K562 (cell line): ENCODE measurements around the gene SPEG. TPM values are rescaled to one million over a fixed set of nuclear protein-coding genes. Genes with fewer than 3 reads are reported as not detected.

Experiments
- ARID3A ChIP-seq: IDR thresholded peaks from 2 replicates; pipeline ENCODE4 v1.6.1; 2012; ENCODE audit warnings: low read depth, low read length, improper control_type of control experiment, borderline replicate concordance
- ATF6 ChIP-seq: sonication (generic); formaldehyde crosslinking; IDR thresholded peaks from 2 replicates; pipeline ENCODE4 v1.4.0; 2020; ENCODE audit warnings: mild to moderate bottlenecking, missing genetic modification reagents
- FOXP1 ChIP-seq: sonication (generic); formaldehyde crosslinking; IDR thresholded peaks from 2 replicates; pipeline ENCODE4 v1.8.0; 2022; ENCODE audit warnings: mild to moderate bottlenecking, missing genetic modification reagents
- KDM5B ChIP-seq: fragments of 200-600 bp; sonication (generic); IDR thresholded peaks from 2 replicates; pipeline ENCODE4 v1.6.1; 2012; ENCODE audit warnings: low read depth, mild to moderate bottlenecking, moderate library complexity, low read length, control low read depth, inconsistent platforms; ENCODE audit not compliant: insufficient replicate concordance
- L3MBTL2 ChIP-seq: fragments of 450-650 bp; IDR thresholded peaks from 2 replicates; pipeline ENCODE4 v1.6.1; 2016; ENCODE audit warnings: mild to moderate bottlenecking, moderate library complexity
- MYC ChIP-seq, 2 experiments: fragments of 250-450 bp in 1 of 2; sonication (Bioruptor Pico) in 1 of 2; IDR thresholded peaks; 2 replicates each; pipeline versions ENCODE4 v1.5.1 to v1.6.1; 2012 to 2021; ENCODE audit warnings: low read depth in 2 of 2, borderline replicate concordance in 1 of 2, improper control_type of control experiment in 1 of 2, low read length in 1 of 2, mild to moderate bottlenecking in 1 of 2, moderate library complexity in 1 of 2
- NR4A1 ChIP-seq, 2 experiments: fragments of 250-450 bp in 1 of 2; fragments of 450-650 bp in 1 of 2; sonication (Bioruptor Pico) in 1 of 2; IDR thresholded peaks; 2 replicates each; pipeline versions ENCODE4 v1.4.0 to v1.6.1; 2016 to 2020; ENCODE audit warnings: mild to moderate bottlenecking in 2 of 2, missing compliant biosample characterization in 1 of 2, missing genetic modification characterization in 1 of 2, moderate library complexity in 1 of 2
- PHTF2 ChIP-seq: fragments of 250-450 bp; sonication (Bioruptor Pico); IDR thresholded peaks from 2 replicates; pipeline ENCODE4 v1.5.0; 2021; ENCODE audit warnings: mild to moderate bottlenecking
- SUPT5H ChIP-seq: fragments of 450-650 bp; IDR thresholded peaks from 2 replicates; pipeline ENCODE4 v1.6.1; 2016
- TAF1 ChIP-seq: IDR thresholded peaks from 2 replicates; pipeline ENCODE4 v1.6.1; 2011; ENCODE audit warnings: mild to moderate bottlenecking, low read length, moderate library complexity; ENCODE audit not compliant: insufficient read depth, control insufficient read depth, severe bottlenecking; ENCODE audit errors: extremely low read depth
- TEAD4 ChIP-seq, 2 experiments: sonication (generic) in 1 of 2; formaldehyde crosslinking in 1 of 2; IDR thresholded peaks; 2 replicates each; pipeline versions ENCODE4 v1.6.1 to v1.8.0; 2012 to 2022; ENCODE audit warnings: borderline replicate concordance in 1 of 2, inconsistent platforms in 1 of 2, low read length in 1 of 2, mild to moderate bottlenecking in 1 of 2, missing genetic modification reagents in 1 of 2
- ZBTB2 ChIP-seq: fragments of 450-650 bp; IDR thresholded peaks from 2 replicates; pipeline ENCODE4 v1.6.1; 2016; ENCODE audit warnings: antibody characterized with exemption
- ZFX ChIP-seq: sonication (generic); formaldehyde crosslinking; IDR thresholded peaks from 2 replicates; pipeline ENCODE4 v1.8.0; 2022; ENCODE audit warnings: mild to moderate bottlenecking, missing genetic modification reagents, moderate library complexity
- ZNF24 ChIP-seq: fragments of 450-650 bp; IDR thresholded peaks from 2 replicates; pipeline ENCODE4 v1.6.1; 2016
- ZNF277 ChIP-seq: fragments of 250-450 bp; sonication (Bioruptor Pico); IDR thresholded peaks from 2 replicates; pipeline ENCODE4 v1.8.0; 2022; ENCODE audit warnings: inconsistent platforms, mild to moderate bottlenecking, moderate library complexity, borderline replicate concordance
- ZNF639 ChIP-seq, 2 experiments: fragments of 200-800 bp in 1 of 2; sonication (Bioruptor generic) in 1 of 2; sonication (generic) in 1 of 2; formaldehyde crosslinking in 1 of 2; IDR thresholded peaks in 1 of 2; conservative IDR thresholded peaks in 1 of 2; 2 replicates each; pipeline versions ENCODE4 v1.5.0 to v1.6.1; 2016 to 2020; ENCODE audit warnings: missing compliant biosample characterization in 1 of 2, missing genetic modification characterization in 1 of 2, missing genetic modification reagents in 1 of 2
- polyA plus RNA-seq, 8 experiments: library from polyadenylated mRNA; depleted of rRNA in 4 of 8; stranded (reverse) in 5 of 8; unstranded in 3 of 8; fragments of >200 nt; fragmentation: Nextera tagmentation in 2 of 8; fragmentation: Illumina TruSeq in 1 of 8; extraction: Ambion mirVana in 2 of 8; extraction: Trizol in 1 of 8; gene quantifications; 2 replicates each; pipeline versions ENCODE4 v1.2.1 to v1.2.3, GENCODE V29; 2011 to 2014; ENCODE audit warnings: inconsistent platforms in 1 of 8, missing spikeins in 1 of 8
- total RNA-seq, 7 experiments: library from RNA; depleted of rRNA in 6 of 7; stranded (reverse); fragments of >200 nt in 6 of 7; fragmentation: Illumina TruSeq in 2 of 7; extraction: Trizol in 2 of 7; gene quantifications; 2 replicates each; pipeline versions ENCODE4 v1.2.1 to v1.2.3, GENCODE V29; 2011 to 2021; ENCODE audit warnings: low replicate concordance in 1 of 7

Gene SPEG
- total and polyA plus RNA-seq, 9 of the 15 experiments (the other 6 are each of a cell fraction or from before 2014, with no cell fraction given), result 0.49 to 8.7 (median 3.0) TPM

GRCh38 chr2:219497495-219498279 is 63.0 kb downstream of the SPEG start (continued):
- TF ChIP-seq ZBTB2 (peak; percentile 49; the same call in 1 of the 2 replicates), TEAD4 (IDR thresholded peaks at IDR 0.05; ENCODE audit: low read length) (no peak), TEAD4 (CRISPR knock-in tag; IDR thresholded peaks at IDR 0.05; ENCODE audit: borderline replicate concordance) (no peak), ZNF277 (CRISPR knock-in tag) (no peak), ZNF24 (no peak), ZFX (CRISPR knock-in tag) (peak; percentile 60), KDM5B (peak; percentile 53), NR4A1 (CRISPR knock-in tag; IDR thresholded peaks at IDR 0.05) (no peak), NR4A1 (tag; IDR thresholded peaks at IDR 0.05) (0 out of 2 replicates have a peak, but pooled peaks have one; percentile 23), ZNF639 (CRISPR knock-in tag; conservative IDR thresholded peaks at IDR 0.05 in 1 of 2, IDR thresholded peaks at IDR 0.05 in 1 of 2) (peak in 1 of 2 experiments; percentile 39; a peak in 1 of 4 replicates), MYC (IDR thresholded peaks at IDR 0.05; ENCODE audit: low read depth, low read length) (0 out of 2 replicates have a peak, but pooled peaks have one; percentile 15), MYC (CRISPR knock-in tag; IDR thresholded peaks at IDR 0.05; ENCODE audit: borderline replicate concordance, low read depth) (peak; percentile 76; the same call in 1 of the 2 replicates), ATF6 (CRISPR knock-in tag) (0 out of 2 replicates have a peak, but pooled peaks have one; percentile 46), ARID3A (no peak), SUPT5H (0 out of 2 replicates have a peak, but pooled peaks have one; percentile 81), FOXP1 (CRISPR knock-in tag) (peak; percentile 77; the same call in 1 of the 2 replicates), TAF1 (peak; percentile 17), L3MBTL2 (peak; percentile 83), PHTF2 (CRISPR knock-in tag) (no peak)
